Neural cell (in vitro differentiated cells): ENCODE measurements around the gene IL12B. TPM values are rescaled to one million over a fixed set of nuclear protein-coding genes. Genes with fewer than 3 reads are reported as not detected.

Experiments used
- H2AFZ ChIP-seq: fragments of 200-600, 300-800 bp; sonication (generic), shearing (Covaris generic); 2 replicates; pipeline ENCODE4 v1.6.0; 2014; ENCODE audit warnings: low read depth, mild to moderate bottlenecking, antibody characterized with exemption, low read length, moderate library complexity
- H3F3A ChIP-seq: fragments of 200-600 bp; shearing (Covaris generic); 2 replicates; pipeline ENCODE4 v1.6.1; 2016; ENCODE audit warnings: mild to moderate bottlenecking, moderate library complexity, mixed read lengths, antibody characterized with exemption, low read length; ENCODE audit not compliant: insufficient read depth, poor library complexity, severe bottlenecking
- H3K27ac ChIP-seq: fragments of 200-600, 300-800 bp; sonication (generic), shearing (Covaris generic); 2 replicates; pipeline ENCODE4 v1.5.1; 2014; ENCODE audit warnings: mild to moderate bottlenecking, low read length, moderate library complexity
- H3K27me3 ChIP-seq: fragments of 300-800, 200-600 bp; sonication (generic), shearing (Covaris generic); 2 replicates; pipeline ENCODE4 v1.6.0; 2014; ENCODE audit warnings: mild to moderate bottlenecking, low read depth, low read length, moderate library complexity; ENCODE audit not compliant: insufficient read depth
- H3K36me3 ChIP-seq: fragments of 300-800, 200-600 bp; sonication (generic), shearing (Covaris generic); 2 replicates; pipeline ENCODE4 v1.5.1; 2014; ENCODE audit warnings: mild to moderate bottlenecking, antibody characterized with exemption, low read length, moderate library complexity; ENCODE audit not compliant: insufficient read depth
- H3K4me2 ChIP-seq: fragments of 300-800, 200-600 bp; sonication (generic), shearing (Covaris generic); 2 replicates; pipeline ENCODE4 v1.6.0; 2014; ENCODE audit warnings: mild to moderate bottlenecking, low read length
- H3K4me3 ChIP-seq: fragments of 300-800, 200-600 bp; sonication (generic), shearing (Covaris generic); 2 replicates; pipeline ENCODE4 v1.5.1; 2014; ENCODE audit warnings: mild to moderate bottlenecking, low read length, moderate library complexity
- H3K79me2 ChIP-seq: fragments of 200-600 bp; shearing (Covaris generic); replicated peaks from 2 replicates; pipeline ENCODE4 v1.6.0; 2014; ENCODE audit warnings: mild to moderate bottlenecking, low read length, moderate library complexity; ENCODE audit not compliant: insufficient read depth
- H3K9ac ChIP-seq: fragments of 300-800, 200-600 bp; sonication (generic), shearing (Covaris generic); 2 replicates; pipeline ENCODE4 v1.6.1; 2016; ENCODE audit warnings: mild to moderate bottlenecking, low read length, mixed read lengths
- H3K9me2 ChIP-seq: fragments of 200-600 bp; shearing (Covaris generic); 2 replicates; pipeline ENCODE4 v1.6.1; 2016; ENCODE audit warnings: mild to moderate bottlenecking, low read length, mixed read lengths; ENCODE audit not compliant: insufficient read depth
- H3K9me3 ChIP-seq: fragments of 200-600, 300-800 bp; sonication (generic), shearing (Covaris generic); 2 replicates; pipeline ENCODE4 v1.6.1; 2016; ENCODE audit warnings: mild to moderate bottlenecking, mixed run types, low read length, moderate library complexity, mixed read lengths
- H4K20me1 ChIP-seq: fragments of 200-600 bp; shearing (Covaris generic); 2 replicates; pipeline ENCODE4 v1.6.1; 2016; ENCODE audit warnings: mild to moderate bottlenecking, mixed run types; ENCODE audit not compliant: insufficient read depth
- CTCF ChIP-seq: fragments of 450-650 bp; IDR thresholded peaks from 2 replicates; pipeline ENCODE4 v1.5.1; 2014; ENCODE audit warnings: antibody characterized with exemption, mild to moderate bottlenecking, moderate library complexity; ENCODE audit not compliant: poor library complexity, severe bottlenecking
- EP300 ChIP-seq: fragments of 450-650 bp; conservative IDR thresholded peaks from 2 replicates; pipeline ENCODE4 v1.6.1; 2014; ENCODE audit warnings: antibody characterized with exemption, mild to moderate bottlenecking, moderate library complexity; ENCODE audit not compliant: poor library complexity, severe bottlenecking
- EZH2 ChIP-seq: fragments of 200-600, 300-800 bp; shearing (Covaris generic), sonication (generic); IDR thresholded peaks from 2 replicates; pipeline ENCODE4 v1.6.1; 2014; ENCODE audit warnings: antibody characterized with exemption, low read length, borderline replicate concordance, mild to moderate bottlenecking; ENCODE audit not compliant: insufficient read depth, poor library complexity, severe bottlenecking
- MXI1 ChIP-seq: fragments of 450-650 bp; conservative IDR thresholded peaks from 2 replicates; pipeline ENCODE4 v1.6.1; 2014; ENCODE audit warnings: antibody characterized with exemption, mild to moderate bottlenecking; ENCODE audit not compliant: poor library complexity, severe bottlenecking
- POLR2AphosphoS5 ChIP-seq: IDR thresholded peaks from 2 replicates; pipeline ENCODE4 v1.6.1; 2012
- RAD21 ChIP-seq: fragments of 450-650 bp; conservative IDR thresholded peaks from 2 replicates; pipeline ENCODE4 v1.6.1; 2014; ENCODE audit warnings: antibody characterized with exemption, mild to moderate bottlenecking, moderate library complexity
- SMC3 ChIP-seq: fragments of 450-650 bp; conservative IDR thresholded peaks from 2 replicates; pipeline ENCODE4 v1.6.1; 2014; ENCODE audit warnings: antibody characterized with exemption, mild to moderate bottlenecking, moderate library complexity; ENCODE audit not compliant: poor library complexity
- TAF1 ChIP-seq: IDR thresholded peaks from 2 replicates; pipeline ENCODE4 v1.6.1; 2012; ENCODE audit warnings: low read depth
- polyA plus RNA-seq: library from polyadenylated mRNA; depleted of rRNA; stranded (reverse); fragments of >200 nt; gene quantifications from 2 replicates; pipeline ENCODE4 v1.2.3, GENCODE V29; 2014
- TF ChIP-seq, protein P1 (sequence below): IDR thresholded peaks from 2 replicates; pipeline ENCODE4 v1.6.1; 2012; ENCODE audit warnings: borderline replicate concordance

Gene IL12B
- polyA plus RNA-seq, 1 donor from 2014 or later, result not detected

GRCh38 chr5:159310511-159310910 is 19.8 kb downstream of the IL12B start:
- Histone ChIP-seq H3K4me2 (no peak overlapping the region), H2AFZ (no peak overlapping the region), H3K79me2 (no peaks in the 10 kb centered on the region), H3K4me3 (peak overlapping the region; percentile 40), H3K9ac (no peak overlapping the region), H3K9me3 (no peaks in the 10 kb centered on the region), H3K27me3 (peaks cover 14% of the 10 kb centered on the region), H3F3A (no peaks in the 10 kb centered on the region), H3K27ac (no peak overlapping the region), H4K20me1 (no peaks in the 10 kb centered on the region), H3K36me3 (no peaks in the 10 kb centered on the region), H3K9me2 (no peaks in the 10 kb centered on the region)
- peak; percentile 12 for TF ChIP-seq POLR2AphosphoS5
- no peak for TF ChIP-seq EP300
- TF ChIP-seq RAD21, result no peak
- no peak for TF ChIP-seq MXI1
- TF ChIP-seq EZH2, result no peak
- no peak for TF ChIP-seq TAF1

- H2AFZ ChIP-seq, result no peak overlapping the region
- no peak overlapping the region for H3K9ac ChIP-seq
- no peaks in the 10 kb centered on the region for H3F3A ChIP-seq
Measured at GRCh38 chr5:159309689-159310433, 20.4 kb downstream of the IL12B start.

GRCh38 chr5:159304961-159305595 is 25.2 kb downstream of the IL12B start:
- no peaks in the 10 kb centered on the region for H4K20me1 ChIP-seq
- no peak overlapping the region for H3K4me2 ChIP-seq
- no peak overlapping the region for H3K27ac ChIP-seq
- H3F3A ChIP-seq, result no peaks in the 10 kb centered on the region
- no peaks in the 10 kb centered on the region for H3K9me3 ChIP-seq
- no peaks in the 10 kb centered on the region for H3K36me3 ChIP-seq
- no peak overlapping the region for H3K4me3 ChIP-seq
- no peaks in the 10 kb centered on the region for H3K9me2 ChIP-seq
- no peak overlapping the region for H3K9ac ChIP-seq
- TF ChIP-seq EP300, result no peak
- no peak for TF ChIP-seq POLR2AphosphoS5
- TF ChIP-seq EZH2, result no peak
- TF ChIP-seq TAF1, result no peak
- no peak for TF ChIP-seq RAD21
- no peak for TF ChIP-seq SMC3
- no peak for TF ChIP-seq CTCF
- TF ChIP-seq MXI1, result no peak
- TF ChIP-seq, protein P1, sequence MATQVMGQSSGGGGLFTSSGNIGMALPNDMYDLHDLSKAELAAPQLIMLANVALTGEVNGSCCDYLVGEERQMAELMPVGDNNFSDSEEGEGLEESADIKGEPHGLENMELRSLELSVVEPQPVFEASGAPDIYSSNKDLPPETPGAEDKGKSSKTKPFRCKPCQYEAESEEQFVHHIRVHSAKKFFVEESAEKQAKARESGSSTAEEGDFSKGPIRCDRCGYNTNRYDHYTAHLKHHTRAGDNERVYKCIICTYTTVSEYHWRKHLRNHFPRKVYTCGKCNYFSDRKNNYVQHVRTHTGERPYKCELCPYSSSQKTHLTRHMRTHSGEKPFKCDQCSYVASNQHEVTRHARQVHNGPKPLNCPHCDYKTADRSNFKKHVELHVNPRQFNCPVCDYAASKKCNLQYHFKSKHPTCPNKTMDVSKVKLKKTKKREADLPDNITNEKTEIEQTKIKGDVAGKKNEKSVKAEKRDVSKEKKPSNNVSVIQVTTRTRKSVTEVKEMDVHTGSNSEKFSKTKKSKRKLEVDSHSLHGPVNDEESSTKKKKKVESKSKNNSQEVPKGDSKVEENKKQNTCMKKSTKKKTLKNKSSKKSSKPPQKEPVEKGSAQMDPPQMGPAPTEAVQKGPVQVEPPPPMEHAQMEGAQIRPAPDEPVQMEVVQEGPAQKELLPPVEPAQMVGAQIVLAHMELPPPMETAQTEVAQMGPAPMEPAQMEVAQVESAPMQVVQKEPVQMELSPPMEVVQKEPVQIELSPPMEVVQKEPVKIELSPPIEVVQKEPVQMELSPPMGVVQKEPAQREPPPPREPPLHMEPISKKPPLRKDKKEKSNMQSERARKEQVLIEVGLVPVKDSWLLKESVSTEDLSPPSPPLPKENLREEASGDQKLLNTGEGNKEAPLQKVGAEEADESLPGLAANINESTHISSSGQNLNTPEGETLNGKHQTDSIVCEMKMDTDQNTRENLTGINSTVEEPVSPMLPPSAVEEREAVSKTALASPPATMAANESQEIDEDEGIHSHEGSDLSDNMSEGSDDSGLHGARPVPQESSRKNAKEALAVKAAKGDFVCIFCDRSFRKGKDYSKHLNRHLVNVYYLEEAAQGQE, result no peak
- H3K27me3 ChIP-seq, result peaks cover 9% of the 10 kb centered on the region
- H3K79me2 ChIP-seq, result no peaks in the 10 kb centered on the region
- H2AFZ ChIP-seq, result no peak overlapping the region

More at GRCh38 chr5:159309689-159310433, 20.4 kb downstream of the IL12B start:
- Histone ChIP-seq H3K9me2 (no peaks in the 10 kb centered on the region), H3K9me3 (no peaks in the 10 kb centered on the region), H3K79me2 (no peaks in the 10 kb centered on the region), H3K27me3 (peaks cover 14% of the 10 kb centered on the region), H4K20me1 (no peaks in the 10 kb centered on the region), H3K27ac (no peak overlapping the region), H3K4me2 (no peak overlapping the region), H3K36me3 (no peaks in the 10 kb centered on the region), H3K4me3 (peak overlapping the region; percentile 40)
- no peak for TF ChIP-seq TAF1
- TF ChIP-seq RAD21, result no peak
- no peak for TF ChIP-seq POLR2AphosphoS5
- TF ChIP-seq EZH2, result no peak
- no peak for TF ChIP-seq MXI1
